Inflammatory macrophage (primary cell): ENCODE results near the gene INTS14.
"Not testable (repeated sequence)": the region's sequence is repeated elsewhere in the genome, so short reads cannot be mapped to it uniquely, and the experiment has no call there.

Experiments
- DNase-seq, 2 donors: peaks; one replicate each; pipeline ENCODE4 v3.0.0-alpha.2; 2020 to 2022

The INTS14 gene

GRCh38 chr15:65578904-65579728 lies 31.8 kb downstream of the INTS14 start:
- DNase-seq: no peak

- DNase-seq: no peak
Measured at GRCh38 chr15:65577129-65577996, 33.6 kb downstream of the INTS14 start.

- DNase-seq: no peak
Measured at GRCh38 chr15:65576664-65577063, 34.3 kb downstream of the INTS14 start.

GRCh38 chr15:65571971-65572370 lies 39.0 kb downstream of the INTS14 start:
- DNase-seq: no peak

- no peak for DNase-seq
Measured at GRCh38 chr15:65569728-65570127, 41.2 kb downstream of the INTS14 start.

- no peak for DNase-seq
Measured at GRCh38 chr15:65561934-65562333, 49.0 kb downstream of the INTS14 start.

GRCh38 chr15:65559941-65560340 lies 51.0 kb downstream of the INTS14 start:
- no peak for DNase-seq

GRCh38 chr15:65558997-65559760 lies 51.8 kb downstream of the INTS14 start:
- no peak for DNase-seq

- DNase-seq: no peak
Measured at GRCh38 chr15:65558336-65558735, 52.6 kb downstream of the INTS14 start.

GRCh38 chr15:65556622-65557021 lies 54.3 kb downstream of the INTS14 start:
- no peak for DNase-seq

GRCh38 chr15:65553691-65554090 lies 57.2 kb downstream of the INTS14 start:
- no peak for DNase-seq

GRCh38 chr15:65552851-65553250 lies 58.1 kb downstream of the INTS14 start:
- not testable (repeated sequence) for DNase-seq

- no peak for DNase-seq
Measured at GRCh38 chr15:65551183-65551582, 59.7 kb downstream of the INTS14 start.

- no peak for DNase-seq
Measured at GRCh38 chr15:65550681-65551098, 60.2 kb downstream of the INTS14 start.

GRCh38 chr15:65549288-65549687 lies 61.6 kb downstream of the INTS14 start:
- not testable (repeated sequence) for DNase-seq

- DNase-seq: no peak
Measured at GRCh38 chr15:65547841-65548240, 63.1 kb downstream of the INTS14 start.

- no peak for DNase-seq
Measured at GRCh38 chr15:65541231-65541820, 69.6 kb downstream of the INTS14 start.

GRCh38 chr15:65540314-65540713 lies 70.6 kb downstream of the INTS14 start:
- no peak for DNase-seq

GRCh38 chr15:65535192-65535591 lies 75.7 kb downstream of the INTS14 start:
- no peak for DNase-seq

GRCh38 chr15:65533057-65533756 lies 77.7 kb downstream of the INTS14 start:
- DNase-seq: no peak

- no peak for DNase-seq
Measured at GRCh38 chr15:65532738-65533051, 78.2 kb downstream of the INTS14 start.
